Inferior parietal cortex (tissue), 1 donor: ENCODE results near the gene PCDHGA10.
"Not testable (repeated sequence)": the region's sequence is repeated elsewhere in the genome, so short reads cannot be mapped to it uniquely, and the experiment has no call there.

ENCODE experiments used
- DNase-seq: peaks from one replicate; pipeline ENCODE4 v3.0.0-alpha.2; 2016; ENCODE audit errors: extremely low spot score

The PCDHGA10 gene

DNA sequence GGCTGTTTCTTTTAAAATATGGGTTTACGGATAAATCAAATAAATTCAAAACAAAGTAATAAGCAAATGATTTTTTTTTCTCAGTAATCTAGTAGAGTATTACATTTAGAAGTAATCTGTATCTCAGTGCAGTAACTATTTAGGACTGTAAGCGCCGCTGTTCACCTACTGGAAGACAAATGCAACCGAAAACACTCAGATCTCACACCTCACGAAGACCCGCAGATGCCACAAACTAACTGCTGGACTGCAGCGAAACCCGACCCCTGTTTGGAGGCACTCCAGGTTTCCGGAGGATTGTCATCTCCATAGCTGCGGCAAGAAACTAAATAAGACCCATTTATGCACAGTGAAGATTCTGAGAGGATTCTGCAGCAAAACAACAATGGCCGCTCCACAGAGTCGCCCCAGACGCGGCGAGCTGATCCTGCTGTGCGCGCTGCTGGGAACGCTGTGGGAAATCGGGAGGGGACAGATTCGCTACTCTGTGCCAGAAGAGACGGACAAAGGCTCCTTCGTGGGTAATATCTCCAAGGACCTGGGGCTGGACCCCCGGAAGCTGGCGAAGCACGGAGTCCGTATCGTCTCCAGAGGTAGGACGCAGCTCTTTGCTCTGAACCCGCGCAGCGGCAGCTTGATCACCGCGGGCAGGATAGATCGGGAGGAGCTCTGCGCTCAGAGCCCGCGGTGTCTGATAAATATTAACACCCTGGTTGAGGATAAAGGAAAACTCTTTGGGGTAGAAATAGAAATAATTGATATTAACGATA is 20.2 kb upstream of the PCDHGA10 start, which contains the start of gene PCDHGA8:
TSS of gene PCDHGA8 (plus strand) at position 205 of the 770 bp plus-strand sequence. CDS start at position 386, 181 bp downstream.
- DNase-seq, result no peak

DNA sequence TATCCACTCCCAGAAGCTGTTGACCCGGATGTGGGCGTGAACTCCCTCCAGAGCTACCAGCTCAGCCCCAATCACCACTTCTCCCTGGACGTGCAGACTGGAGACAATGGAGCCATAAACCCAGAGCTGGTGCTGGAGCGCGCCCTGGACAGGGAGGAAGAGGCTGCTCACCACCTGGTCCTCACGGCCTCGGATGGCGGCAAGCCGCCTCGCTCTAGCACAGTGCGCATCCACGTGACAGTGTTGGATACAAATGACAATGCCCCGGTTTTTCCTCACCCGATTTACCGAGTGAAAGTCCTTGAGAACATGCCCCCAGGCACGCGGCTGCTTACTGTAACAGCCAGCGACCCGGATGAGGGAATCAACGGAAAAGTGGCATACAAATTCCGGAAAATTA is 19.5 kb upstream of the PCDHGA10 start:
- DNase-seq, result no peak

DNA sequence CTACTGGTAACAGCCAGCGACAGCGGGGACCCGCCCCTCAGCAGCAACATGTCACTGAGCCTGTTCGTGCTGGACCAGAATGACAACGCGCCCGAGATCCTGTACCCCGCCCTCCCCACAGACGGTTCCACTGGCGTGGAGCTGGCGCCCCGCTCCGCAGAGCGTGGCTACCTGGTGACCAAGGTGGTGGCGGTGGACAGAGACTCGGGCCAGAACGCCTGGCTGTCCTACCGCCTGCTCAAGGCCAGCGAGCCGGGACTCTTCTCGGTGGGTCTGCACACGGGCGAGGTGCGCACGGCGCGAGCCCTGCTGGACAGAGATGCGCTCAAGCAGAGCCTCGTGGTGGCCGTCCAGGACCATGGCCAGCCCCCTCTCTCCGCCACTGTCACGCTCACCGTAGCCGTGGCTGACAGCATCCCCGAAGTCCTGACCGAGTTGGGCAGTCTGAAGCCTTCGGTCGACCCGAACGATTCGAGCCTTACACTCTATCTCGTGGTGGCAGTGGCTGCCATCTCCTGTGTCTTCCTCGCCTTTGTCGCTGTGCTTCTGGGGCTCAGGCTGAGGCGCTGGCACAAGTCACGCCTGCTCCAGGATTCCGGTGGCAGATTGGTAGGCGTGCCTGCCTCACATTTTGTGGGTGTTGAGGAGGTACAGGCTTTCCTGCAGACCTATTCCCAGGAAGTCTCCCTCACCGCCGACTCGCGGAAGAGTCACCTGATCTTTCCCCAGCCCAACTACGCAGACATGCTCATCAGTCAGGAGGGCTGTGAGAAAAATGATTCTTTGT is 18.2 kb upstream of the PCDHGA10 start:
- DNase-seq, result not testable (repeated sequence)

- DNase-seq, result not testable (repeated sequence)
Measured at GRCh38 chr5:141397756-141398551, 14.8 kb upstream of the PCDHGA10 start, which contains the start of gene PCDHGB5. Gene PCDHGB5 (plus strand): TSS chr5:141397947. CDS start chr5:141398128, 181 bp downstream.

GRCh38 chr5:141398608-141399007 is 14.2 kb upstream of the PCDHGA10 start:
- DNase-seq, result no peak

GRCh38 chr5:141399555-141400258 is 13.1 kb upstream of the PCDHGA10 start:
- DNase-seq, result no peak

DNA sequence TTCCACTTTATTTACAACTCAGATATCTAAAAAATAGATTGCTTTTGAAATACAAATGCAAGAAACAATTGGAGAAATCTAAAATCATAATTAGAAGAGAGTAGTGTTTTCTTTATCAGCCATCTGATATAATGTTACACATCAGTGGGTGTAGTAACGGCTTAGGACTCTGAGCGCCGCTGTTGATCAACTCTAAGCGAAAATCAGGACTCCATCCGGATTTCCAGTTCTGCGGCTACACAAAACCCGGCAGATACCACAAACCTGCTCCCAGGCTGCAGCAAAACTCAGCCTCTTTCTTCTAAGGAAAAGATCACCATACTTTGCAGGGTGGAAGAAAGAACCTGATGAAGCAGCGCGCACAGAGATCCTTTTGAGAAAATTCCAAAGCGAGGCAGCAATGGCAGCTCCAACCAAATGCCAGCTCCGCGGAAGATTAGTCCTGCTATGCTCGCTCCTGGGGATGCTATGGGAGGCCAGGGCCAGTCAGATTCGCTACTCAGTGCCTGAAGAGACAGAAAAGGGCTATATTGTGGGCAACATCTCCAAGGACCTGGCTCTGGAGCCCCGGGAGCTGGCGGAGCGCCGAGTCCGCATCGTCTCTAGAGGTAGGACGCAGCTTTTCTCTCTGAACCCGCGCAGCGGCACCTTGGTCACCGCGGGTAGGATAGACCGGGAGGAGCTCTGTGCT is 10.1 kb upstream of the PCDHGA10 start, which contains the start of gene PCDHGA9:
TSS of gene PCDHGA9 (plus strand) at position 226 of the 691 bp plus-strand sequence. CDS start at position 401, 175 bp downstream.
- DNase-seq, result peak; percentile 31

DNA sequence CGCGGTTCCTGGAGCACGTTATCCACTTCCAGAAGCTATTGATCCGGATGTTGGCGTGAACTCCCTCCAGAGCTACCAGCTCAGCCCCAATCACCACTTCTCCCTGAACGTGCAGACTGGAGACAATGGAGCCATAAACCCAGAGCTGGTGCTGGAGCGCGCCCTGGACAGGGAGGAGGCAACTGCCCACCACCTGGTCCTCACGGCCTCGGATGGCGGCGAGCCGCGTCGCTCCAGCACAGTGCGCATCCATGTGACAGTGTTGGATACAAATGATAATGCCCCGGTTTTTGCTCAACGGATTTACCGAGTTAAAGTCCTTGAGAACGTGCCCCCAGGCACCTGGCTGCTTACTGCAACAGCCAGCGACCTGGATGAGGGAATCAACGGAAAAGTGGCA is 9.4 kb upstream of the PCDHGA10 start:
- DNase-seq, result no peak

- not testable (repeated sequence) for DNase-seq
Measured at GRCh38 chr5:141407790-141408505, 4.8 kb upstream of the PCDHGA10 start, which contains the start of gene PCDHGB6. Gene PCDHGB6 (plus strand): TSS chr5:141408021. CDS start chr5:141408203, 182 bp downstream.

DNA sequence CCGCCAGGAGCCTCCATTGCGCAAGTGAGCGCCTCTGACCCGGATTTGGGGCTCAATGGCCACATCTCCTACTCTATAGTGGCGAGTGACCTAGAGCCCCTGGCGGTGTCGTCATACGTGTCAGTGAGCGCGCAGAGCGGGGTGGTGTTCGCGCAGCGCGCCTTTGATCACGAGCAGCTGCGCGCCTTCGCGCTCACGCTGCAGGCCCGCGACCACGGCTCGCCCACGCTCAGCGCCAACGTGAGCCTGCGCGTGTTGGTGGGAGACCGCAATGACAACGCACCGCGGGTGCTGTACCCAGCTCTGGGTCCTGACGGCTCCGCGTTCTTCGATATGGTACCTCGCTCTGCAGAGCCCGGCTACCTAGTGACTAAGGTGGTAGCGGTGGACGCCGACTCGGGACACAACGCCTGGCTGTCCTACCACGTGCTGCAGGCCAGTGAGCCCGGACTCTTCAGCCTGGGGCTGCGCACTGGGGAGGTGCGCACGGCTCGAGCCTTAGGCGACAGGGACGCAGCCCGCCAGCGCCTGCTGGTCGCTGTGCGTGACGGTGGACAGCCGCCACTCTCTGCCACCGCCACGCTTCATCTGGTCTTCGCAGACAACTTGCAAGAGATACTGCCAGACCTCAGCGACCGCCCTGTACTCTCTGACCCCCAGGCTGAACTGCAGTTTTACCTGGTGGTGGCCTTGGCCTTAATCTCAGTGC is 3.0 kb upstream of the PCDHGA10 start:
- no peak for DNase-seq

DNA sequence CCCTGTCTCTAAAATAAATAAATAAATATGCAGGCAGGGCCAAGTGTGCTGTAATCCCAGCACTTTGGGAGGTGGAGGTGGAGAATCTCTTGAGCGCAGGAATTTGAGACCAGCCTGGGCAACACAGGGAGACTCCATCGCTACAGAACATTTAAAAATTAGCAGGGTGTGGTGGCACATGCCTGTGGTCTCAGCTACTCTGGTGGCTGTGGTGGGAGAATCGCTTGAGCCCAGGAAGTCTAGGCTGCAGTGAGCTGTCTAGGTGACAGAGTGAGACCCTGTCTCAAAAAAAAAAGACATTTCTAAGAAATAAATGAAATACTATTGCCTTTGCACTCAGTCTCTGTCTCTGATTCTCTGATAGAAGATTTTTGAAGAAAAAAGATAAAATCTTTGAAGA is 1.2 kb upstream of the PCDHGA10 start:
- no peak for DNase-seq

GRCh38 chr5:141413540-141414069 is 818 bp downstream of the PCDHGA10 start:
- no peak for DNase-seq

GRCh38 chr5:141414548-141415274 is 1.9 kb downstream of the PCDHGA10 start:
- not testable (repeated sequence) for DNase-seq

DNA sequence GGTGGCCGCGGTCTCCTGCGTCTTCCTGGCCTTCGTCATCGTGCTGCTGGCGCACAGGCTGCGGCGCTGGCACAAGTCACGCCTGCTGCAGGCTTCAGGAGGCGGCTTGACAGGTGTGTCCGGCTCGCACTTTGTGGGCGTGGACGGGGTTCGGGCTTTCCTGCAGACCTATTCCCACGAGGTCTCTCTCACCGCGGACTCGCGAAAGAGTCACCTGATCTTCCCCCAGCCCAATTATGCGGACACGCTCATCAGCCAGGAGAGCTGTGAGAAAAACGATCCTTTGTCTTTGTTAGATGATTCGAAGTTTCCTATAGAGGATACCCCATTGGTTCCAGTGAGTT is 2.5 kb downstream of the PCDHGA10 start:
- not testable (repeated sequence) for DNase-seq

DNA sequence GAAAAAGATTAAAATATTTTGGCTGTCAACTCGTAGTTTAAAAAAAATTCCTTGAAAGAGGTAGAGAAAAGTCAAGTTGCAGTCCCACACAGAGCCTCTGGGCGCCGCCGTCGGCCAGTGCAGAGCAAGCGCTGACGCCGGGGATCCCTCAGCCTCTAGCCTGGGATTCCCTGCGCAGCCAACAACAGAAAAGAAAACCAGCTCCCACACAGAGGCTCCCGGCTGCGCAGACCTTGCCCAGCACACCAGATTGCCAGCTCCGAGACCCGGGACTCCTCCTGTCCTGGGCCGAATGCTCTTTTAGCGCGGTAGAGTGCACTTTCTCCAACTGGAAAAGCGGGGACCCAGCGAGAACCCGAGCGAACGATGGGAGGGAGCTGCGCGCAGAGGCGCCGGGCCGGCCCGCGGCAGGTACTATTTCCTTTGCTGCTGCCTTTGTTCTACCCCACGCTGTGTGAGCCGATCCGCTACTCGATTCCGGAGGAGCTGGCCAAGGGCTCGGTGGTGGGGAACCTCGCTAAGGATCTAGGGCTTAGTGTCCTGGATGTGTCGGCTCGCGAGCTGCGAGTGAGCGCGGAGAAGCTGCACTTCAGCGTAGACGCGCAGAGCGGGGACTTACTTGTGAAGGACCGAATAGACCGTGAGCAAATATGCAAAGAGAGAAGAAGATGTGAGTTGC is 4.8 kb downstream of the PCDHGA10 start, which contains the start of gene PCDHGB7:
TSS of gene PCDHGB7 (plus strand) at position 184 of the 679 bp plus-strand sequence. CDS start at position 367, 183 bp downstream.
- peak; percentile 15 for DNase-seq

- no peak for DNase-seq
Measured at GRCh38 chr5:141419074-141419880, 6.5 kb downstream of the PCDHGA10 start.
